ENCODE data around the gene OPCML.

Gene OPCML

GRCh38 chr11:133064152-133064877 is 468.0 kb downstream of the OPCML start:
- DNase-seq = peak; percentile 37
- Histone ChIP-seq H3F3A (ENCODE audit: insufficient read depth, low read length) (no peaks in the 10 kb centered on the region), H3K4me2 (ENCODE audit: low read depth, low read length) (peak overlapping the region; percentile 55), H4K20me1 (ENCODE audit: insufficient read depth, low read length) (no peaks in the 10 kb centered on the region), H3K4me3 (ENCODE audit: low read length) (peak overlapping the region; percentile 24; the same call in 1 of the 2 replicates), H3K4me1 (ENCODE audit: low read length) (no peaks in the 10 kb centered on the region), H3K36me3 (replicated peaks; ENCODE audit: insufficient read depth, low read length) (no peaks in the 10 kb centered on the region), H2AFZ (ENCODE audit: low read length) (0 out of 2 replicates have a peak overlapping the region, but pooled peaks have one; percentile 1), H3K9me3 (replicated peaks; ENCODE audit: insufficient read depth, low read length) (no peaks in the 10 kb centered on the region), H3K9ac (ENCODE audit: low read length) (no peak overlapping the region), H3K27me3 (replicated peaks; ENCODE audit: insufficient read depth, low read length) (no peaks in the 10 kb centered on the region), H3K9me2 (replicated peaks; ENCODE audit: insufficient read depth, low read length) (no peaks in the 10 kb centered on the region), H3K27ac (ENCODE audit: low read length) (no peak overlapping the region), H3K79me2 (ENCODE audit: low read length) (no peaks in the 10 kb centered on the region)
- TF ChIP-seq EZH2 (optimal IDR thresholded peaks at IDR 0.05; ENCODE audit: low read depth, low read length) (no peak), EZH2phosphoT487 (IDR thresholded peaks at IDR 0.05; ENCODE audit: low read length) (no peak), CTCF (IDR thresholded peaks at IDR 0.05; ENCODE audit: low read length) (peak; percentile 40)

GRCh38 chr11:133058501-133058900 is 473.8 kb downstream of the OPCML start:
- no peak overlapping the region for H3K27ac ChIP-seq (ENCODE audit: low read length)
- H2AFZ ChIP-seq (ENCODE audit: low read length) = no peak overlapping the region
- H4K20me1 ChIP-seq (ENCODE audit: insufficient read depth, low read length) = no peaks in the 10 kb centered on the region
- H3F3A ChIP-seq (ENCODE audit: insufficient read depth, low read length) = no peaks in the 10 kb centered on the region
- TF ChIP-seq EZH2phosphoT487 (IDR thresholded peaks at IDR 0.05; ENCODE audit: low read length) = no peak
- no peak for TF ChIP-seq CTCF (IDR thresholded peaks at IDR 0.05; ENCODE audit: low read length)
- no peak for TF ChIP-seq EZH2 (optimal IDR thresholded peaks at IDR 0.05; ENCODE audit: low read depth, low read length)
- DNase-seq = no peak
- no peaks in the 10 kb centered on the region for H3K36me3 ChIP-seq (replicated peaks; ENCODE audit: insufficient read depth, low read length)
- H3K27me3 ChIP-seq (replicated peaks; ENCODE audit: insufficient read depth, low read length) = no peaks in the 10 kb centered on the region
- no peaks in the 10 kb centered on the region for H3K79me2 ChIP-seq (ENCODE audit: low read length)
- H3K4me2 ChIP-seq (ENCODE audit: low read depth, low read length) = no peak overlapping the region
- no peaks in the 10 kb centered on the region for H3K9me3 ChIP-seq (replicated peaks; ENCODE audit: insufficient read depth, low read length)
- H3K9me2 ChIP-seq (replicated peaks; ENCODE audit: insufficient read depth, low read length) = no peaks in the 10 kb centered on the region
- no peaks in the 10 kb centered on the region for H3K4me1 ChIP-seq (ENCODE audit: low read length)
- H3K4me3 ChIP-seq (ENCODE audit: low read length) = no peak overlapping the region
- no peak overlapping the region for H3K9ac ChIP-seq (ENCODE audit: low read length)

GRCh38 chr11:133053124-133053776 is 479.1 kb downstream of the OPCML start:
- H4K20me1 ChIP-seq (ENCODE audit: insufficient read depth, low read length) = no peaks in the 10 kb centered on the region
- no peaks in the 10 kb centered on the region for H3K4me1 ChIP-seq (ENCODE audit: low read length)
- no peak overlapping the region for H3K4me3 ChIP-seq (ENCODE audit: low read length)
- H3K4me2 ChIP-seq (ENCODE audit: low read depth, low read length) = no peak overlapping the region
- no peaks in the 10 kb centered on the region for H3K27me3 ChIP-seq (replicated peaks; ENCODE audit: insufficient read depth, low read length)
- H3K9me3 ChIP-seq (replicated peaks; ENCODE audit: insufficient read depth, low read length) = no peaks in the 10 kb centered on the region
- no peak overlapping the region for H3K9ac ChIP-seq (ENCODE audit: low read length)
- no peak for DNase-seq
- H3F3A ChIP-seq (ENCODE audit: insufficient read depth, low read length) = no peaks in the 10 kb centered on the region
- no peaks in the 10 kb centered on the region for H3K36me3 ChIP-seq (replicated peaks; ENCODE audit: insufficient read depth, low read length)
- no peaks in the 10 kb centered on the region for H3K9me2 ChIP-seq (replicated peaks; ENCODE audit: insufficient read depth, low read length)
- no peaks in the 10 kb centered on the region for H3K79me2 ChIP-seq (ENCODE audit: low read length)
- H2AFZ ChIP-seq (ENCODE audit: low read length) = no peak overlapping the region
- H3K27ac ChIP-seq (ENCODE audit: low read length) = no peak overlapping the region
- TF ChIP-seq EZH2phosphoT487 (IDR thresholded peaks at IDR 0.05; ENCODE audit: low read length) = no peak
- TF ChIP-seq CTCF (IDR thresholded peaks at IDR 0.05; ENCODE audit: low read length) = no peak
- TF ChIP-seq EZH2 (optimal IDR thresholded peaks at IDR 0.05; ENCODE audit: low read depth, low read length) = no peak
